Measurements from ENCODE around the gene PFDN1.

PFDN1 gene

DNA sequence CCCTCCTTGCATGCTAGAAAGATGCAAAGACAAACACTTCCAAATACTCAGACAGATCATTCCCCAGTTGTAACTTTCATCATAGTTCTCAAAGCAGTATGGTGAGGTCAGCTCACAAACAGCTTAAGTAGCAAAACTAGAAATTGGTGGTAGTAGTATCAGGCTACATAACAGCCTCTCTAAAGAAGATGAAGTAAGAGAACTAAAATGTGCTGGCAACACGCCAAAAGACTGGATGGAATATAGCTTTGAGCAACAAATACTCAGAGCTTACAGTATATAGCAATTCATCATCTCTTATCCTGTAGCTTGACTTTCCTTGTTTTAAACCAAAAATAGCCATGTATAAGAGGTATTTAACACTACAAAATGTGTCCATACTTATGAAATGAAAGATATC is 7.5 kb downstream of the PFDN1 start:
- no peak for DNase-seq

DNA sequence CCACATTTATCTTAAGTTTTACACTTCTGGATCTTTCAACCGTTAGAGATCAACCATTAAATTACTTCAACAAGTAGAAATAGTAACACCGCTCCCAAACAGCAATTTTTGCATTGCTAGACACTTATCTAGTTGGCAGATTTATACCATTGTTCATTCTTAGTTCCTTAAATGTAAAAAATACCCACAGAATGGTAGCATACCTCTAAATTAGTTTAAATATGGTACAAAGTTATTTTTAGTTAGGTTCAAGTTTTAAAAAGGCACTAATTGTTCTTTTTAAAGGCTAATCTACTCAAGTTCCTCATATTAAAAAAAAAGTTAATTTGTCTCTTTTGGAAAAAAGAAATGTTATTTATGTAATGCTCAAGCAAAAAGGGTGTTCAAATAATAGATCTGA is 8.1 kb downstream of the PFDN1 start:
- DNase-seq, result no peak

DNA sequence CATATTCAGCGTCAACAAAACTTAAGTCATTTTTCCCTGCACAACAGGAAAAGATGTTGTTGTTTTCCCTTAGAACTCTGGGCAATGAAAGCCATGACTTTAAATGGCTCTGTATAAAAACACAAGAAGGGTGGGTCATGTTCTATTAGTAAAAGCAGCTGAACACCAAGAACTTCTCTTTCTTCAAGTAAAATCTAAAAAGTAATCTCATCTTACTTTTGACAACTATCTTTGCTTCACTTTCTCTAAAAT is 9.1 kb downstream of the PFDN1 start:
- no peak for DNase-seq

DNA sequence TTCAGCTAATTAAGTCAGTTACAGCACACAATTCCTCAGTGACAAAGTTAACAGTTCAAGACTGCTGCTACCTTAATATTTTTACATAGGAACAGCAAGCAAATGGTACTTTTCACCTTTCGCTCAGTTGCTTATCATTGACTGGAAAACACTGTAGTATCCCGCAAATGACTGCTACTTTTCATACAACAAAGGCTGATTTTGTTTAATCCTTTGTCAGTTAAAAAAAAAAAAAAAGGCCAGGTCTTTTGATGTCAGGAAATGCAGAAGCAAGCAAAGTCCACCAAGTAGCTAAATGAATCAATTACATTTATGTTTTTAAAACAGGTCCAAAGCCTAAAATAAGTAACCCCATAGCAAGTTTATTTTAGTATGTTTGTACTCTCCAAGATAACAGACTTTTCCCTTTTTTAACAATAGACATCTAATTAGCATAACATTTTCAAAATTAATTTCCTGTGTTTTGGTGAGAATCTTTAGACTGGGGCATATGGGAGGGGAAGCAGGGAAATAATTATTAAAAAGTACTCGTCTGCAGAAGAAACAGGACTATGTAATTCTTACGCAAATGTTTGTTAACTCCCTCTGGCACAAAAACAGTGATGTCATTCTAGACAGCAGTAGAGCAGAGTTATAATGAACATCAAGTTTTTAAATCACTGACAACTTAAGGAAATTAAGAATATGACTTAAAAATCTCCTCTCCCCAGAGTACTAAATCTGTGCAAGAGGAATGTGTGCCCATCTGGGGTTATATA is 9.6 kb downstream of the PFDN1 start:
- no peak for DNase-seq

DNA sequence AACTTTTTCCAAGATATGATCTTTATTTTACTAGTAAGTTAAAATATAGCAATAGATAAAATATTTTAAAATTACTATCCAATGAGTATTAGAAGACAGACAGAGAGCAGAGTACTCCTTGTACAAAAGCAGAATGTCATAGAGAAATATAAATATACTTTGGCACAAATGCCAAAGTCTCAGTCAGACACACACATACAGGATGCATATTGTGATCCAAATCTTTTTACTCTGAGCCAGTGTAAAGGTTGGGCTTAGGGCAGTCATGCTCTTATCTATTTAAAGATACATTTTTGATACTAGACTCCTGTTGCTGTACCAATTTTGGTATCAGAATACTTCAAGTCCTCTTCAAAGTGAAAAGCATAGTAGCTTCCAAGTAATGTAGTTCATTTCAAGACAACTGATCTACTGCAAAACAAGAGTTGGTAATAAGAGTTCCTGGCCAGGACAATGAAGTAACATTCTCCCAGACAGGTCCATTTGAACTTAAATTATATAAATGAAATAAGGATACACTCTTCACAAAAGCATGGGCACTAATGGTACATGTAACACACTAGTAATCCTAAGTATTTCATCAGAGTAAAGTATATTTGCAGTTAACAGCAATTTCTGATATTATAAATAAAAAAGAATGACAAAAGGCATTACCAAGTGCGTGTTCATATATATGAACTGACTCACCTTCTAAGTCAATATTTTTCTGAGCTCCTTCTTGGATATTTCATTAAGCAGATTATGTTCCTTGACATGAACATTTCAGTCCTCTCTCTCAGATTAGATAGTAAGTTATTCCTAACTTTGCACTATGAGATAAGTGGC is 10.5 kb downstream of the PFDN1 start:
- no peak for DNase-seq

DNA sequence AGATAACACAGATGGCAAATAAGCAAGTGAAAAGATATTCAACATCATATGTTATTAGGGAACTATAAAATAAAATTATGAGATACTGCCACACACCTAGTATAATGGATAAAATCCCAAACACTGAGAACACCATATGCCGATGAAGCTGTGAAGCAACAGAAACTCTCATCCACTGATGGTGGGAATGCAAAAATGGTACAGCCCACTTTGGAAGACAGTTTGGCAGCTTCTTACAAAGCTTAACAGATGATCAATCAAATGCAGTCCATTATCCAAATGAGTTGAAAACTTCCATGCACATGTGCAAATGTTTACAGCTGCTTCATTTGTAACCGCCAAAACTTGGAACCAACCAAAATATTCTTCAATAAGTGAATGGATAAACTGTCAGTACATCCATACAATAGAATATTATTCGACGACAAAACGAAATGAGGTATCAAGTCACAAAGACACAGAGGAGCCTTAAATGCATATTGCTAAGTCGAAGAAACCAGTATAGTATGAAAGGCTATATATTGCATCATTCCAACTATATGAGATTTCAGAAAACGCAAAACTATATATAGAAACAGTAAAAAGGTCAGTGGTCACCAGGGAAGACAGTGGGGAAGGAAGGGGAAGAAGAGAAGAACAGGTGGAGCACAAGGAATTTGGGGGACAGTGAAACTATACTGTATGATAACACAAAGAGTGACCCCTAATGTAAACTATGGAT is 14.9 kb downstream of the PFDN1 start:
- DNase-seq, result no peak

DNA sequence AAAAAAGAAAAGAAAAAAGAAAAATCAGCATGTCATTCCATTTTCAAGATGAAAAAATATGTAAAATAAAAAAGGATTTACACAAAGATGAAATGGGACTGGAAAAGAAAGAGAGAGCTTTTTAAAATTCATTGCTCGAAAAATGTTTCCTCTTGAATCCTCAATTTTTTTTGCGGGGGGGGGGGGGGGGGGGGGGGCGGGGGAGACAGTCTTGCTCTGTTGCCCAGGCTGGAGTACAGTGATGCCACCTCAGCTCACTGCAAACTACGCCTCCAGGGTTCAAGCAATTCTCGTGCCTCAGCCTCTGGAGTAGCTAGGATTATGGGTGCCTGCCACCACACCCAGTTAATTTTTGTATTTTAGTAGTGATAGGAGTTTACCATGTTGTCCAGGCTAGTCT is 16.5 kb downstream of the PFDN1 start:
- no peak for DNase-seq

DNA sequence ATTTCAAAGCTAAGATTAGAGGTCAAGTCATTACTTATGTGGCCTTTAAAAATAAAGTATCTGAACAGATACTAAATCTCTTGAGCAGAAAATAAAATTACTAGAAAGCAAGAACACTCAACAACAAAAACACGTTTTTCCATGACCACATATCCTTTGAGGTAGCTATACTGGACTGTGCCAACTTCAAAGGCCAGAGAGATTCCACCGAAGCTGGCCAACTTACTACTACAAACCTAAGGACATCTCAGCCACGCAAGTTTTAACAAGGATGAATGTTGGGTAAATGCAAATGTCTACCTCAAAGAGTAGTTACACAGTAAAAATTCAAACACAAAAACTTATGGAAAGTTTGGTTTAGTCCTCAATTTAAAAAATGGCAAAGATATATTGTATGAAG is 18.9 kb downstream of the PFDN1 start:
- no peak for DNase-seq

DNA sequence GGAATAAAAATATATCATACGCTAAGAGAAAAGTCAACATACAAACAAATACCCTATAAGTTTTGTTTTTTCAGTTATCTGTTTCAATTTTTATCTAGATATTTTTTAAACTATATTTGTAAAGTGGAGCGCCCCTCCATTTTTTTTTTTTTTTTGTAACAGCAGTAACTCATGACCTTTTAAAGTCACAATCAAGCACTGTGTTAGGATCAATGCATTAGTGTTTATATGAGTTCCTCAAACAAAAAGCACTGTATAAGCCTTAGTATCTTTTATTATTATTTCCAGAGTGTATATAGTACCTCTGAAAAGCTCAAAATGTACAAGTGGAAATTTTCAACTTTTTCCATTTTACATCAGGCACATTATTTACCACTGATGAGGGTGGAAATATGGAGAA is 20.6 kb downstream of the PFDN1 start:
- DNase-seq, result no peak

DNA sequence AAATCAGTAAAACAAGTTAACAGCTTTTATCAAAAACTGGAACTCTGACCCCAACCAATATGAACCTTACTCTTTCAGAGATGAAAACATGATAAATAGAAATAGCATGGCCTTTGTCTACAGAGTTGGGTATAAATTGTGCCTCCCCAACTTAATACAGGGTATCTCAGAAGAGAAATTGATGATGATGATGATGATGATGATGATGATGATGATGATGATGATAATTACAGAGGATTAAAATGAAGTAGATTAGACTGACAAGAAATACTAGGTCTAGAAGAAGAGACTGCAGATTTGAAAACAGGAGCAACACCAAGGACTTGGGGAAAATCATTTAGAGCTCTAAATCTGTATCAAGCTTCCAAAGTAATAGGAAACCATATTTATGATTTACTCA is 27.1 kb downstream of the PFDN1 start:
- no peak for DNase-seq

DNA sequence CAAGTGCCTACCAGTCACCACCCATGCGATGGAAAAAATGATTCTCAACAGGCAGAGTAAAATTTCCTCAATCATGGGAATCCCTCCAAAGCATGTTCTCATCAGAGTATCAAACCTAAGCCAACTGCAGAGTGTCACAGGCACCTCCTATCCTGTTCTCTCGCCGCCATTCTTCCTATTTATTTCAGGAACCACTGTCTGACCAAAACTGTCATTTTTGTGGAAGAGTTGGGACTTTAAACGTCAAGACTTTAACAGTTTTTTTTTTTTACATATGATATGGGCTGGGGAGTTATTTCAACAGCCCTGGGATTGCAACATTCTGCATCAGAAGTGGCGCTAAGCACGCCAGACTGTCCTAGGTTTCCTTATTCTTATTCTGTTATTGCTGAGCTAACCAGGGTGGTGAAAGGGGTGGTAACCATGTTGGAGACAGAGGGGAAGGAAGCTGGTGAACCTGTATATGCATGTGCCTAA is 29.5 kb downstream of the PFDN1 start:
- no peak for DNase-seq

DNA sequence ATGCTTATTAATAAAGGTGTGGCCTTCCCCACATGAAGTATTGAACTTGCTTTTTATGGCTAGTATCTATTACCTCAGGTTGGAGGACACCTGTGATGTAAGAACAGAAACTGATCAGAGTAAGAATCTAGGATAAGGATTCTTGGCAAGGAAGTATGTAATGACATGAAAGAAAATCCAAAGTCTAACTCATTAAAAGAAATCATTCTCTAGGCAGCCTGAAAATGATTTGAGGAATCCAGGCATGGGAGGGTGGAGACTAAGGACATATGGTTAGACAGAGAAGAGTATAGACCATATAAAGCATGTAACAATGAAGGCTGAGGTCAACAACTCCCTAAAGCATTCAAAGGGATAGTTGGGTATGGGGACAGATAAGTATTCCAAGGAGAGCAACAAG is 32.9 kb downstream of the PFDN1 start:
- no peak for DNase-seq

DNA sequence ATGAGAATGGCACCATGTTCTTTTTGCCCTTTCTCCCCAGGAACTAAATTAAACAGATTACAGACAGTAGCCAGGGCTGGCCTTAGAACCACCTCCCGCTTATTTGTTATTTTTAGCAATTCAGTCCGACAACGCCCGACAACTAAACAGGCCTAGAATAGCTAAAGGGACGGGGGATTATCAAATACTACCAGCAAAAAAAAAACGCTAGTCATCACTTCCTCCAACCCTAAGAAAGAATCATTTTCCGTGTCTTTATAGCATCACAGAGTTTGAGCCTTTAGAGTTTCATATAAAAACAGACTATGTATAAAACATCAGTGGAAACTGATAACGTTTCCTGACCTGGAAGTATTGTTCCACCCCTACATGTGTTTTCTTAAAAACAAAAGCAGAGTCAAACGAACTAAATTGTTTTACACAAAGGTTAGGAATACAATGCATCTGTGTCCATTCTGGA is 35.3 kb downstream of the PFDN1 start:
- no peak for DNase-seq

DNA sequence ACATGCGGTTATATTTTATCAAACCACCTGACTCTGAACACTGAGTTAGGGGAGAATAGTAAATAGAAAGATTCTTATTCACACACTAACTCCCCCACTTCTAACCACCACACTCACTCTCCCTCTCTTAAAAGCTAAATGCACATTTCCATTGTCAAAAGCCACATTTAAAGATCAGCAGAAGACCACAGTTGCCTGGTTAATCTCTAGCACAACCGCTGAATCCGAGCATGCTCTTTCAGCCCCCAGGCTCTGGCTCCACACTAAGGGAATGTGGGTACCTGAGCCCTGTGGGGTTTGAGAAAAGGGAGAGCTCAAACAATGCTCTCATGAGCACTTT is 35.7 kb downstream of the PFDN1 start:
- no peak for DNase-seq

DNA sequence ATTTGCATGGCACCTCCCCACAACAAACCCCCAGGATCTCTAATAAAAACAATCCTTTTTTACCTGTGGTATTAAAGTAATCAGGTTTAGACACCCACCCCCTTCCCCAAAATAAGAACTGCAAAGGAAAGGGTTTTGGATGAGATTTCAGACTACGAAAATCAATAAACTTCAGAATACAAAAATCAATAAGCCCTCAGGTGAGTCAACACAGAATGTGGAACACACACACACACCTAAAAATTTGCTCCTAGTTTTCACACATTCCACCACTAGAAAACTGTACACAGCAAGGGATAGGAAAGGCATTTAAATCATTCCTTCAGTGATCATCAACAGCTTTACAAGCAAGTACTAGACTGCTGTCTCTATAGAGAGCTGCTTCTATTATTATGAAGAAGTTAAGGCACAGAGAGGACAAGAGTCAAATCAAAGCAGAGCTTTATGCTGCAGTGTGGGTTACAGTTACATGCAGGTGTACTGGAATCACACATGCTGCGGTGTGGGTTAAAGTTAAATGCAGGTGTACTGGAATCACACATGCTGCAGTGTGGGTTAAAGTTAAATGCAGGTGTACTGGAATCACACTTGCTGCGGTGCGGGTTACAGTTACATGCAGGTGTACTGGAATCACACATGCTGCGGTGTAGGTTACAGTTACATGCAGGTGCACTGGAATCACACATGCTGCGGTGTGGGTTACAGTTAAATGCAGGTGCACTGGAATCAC is 36.3 kb downstream of the PFDN1 start:
- no peak for DNase-seq

DNA sequence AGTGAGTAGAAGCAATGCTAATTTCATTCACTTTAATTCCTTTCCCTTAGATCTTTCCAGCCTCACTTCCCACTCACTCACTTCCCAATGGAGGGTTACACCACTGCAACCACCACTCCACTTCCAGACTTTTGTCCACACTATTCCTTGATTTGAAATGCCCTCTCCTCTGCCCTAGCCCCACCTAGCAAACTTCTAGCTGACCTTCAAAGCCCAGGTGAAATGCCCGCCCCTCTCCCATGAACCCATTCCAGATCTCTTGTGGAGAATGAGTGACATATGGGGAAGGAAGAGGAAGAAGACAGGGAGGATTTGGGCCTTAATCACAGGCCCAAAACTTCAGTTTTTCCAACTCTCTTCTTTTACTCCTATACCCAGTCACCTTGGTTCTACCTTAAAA is 37.1 kb downstream of the PFDN1 start:
- no peak for DNase-seq

DNA sequence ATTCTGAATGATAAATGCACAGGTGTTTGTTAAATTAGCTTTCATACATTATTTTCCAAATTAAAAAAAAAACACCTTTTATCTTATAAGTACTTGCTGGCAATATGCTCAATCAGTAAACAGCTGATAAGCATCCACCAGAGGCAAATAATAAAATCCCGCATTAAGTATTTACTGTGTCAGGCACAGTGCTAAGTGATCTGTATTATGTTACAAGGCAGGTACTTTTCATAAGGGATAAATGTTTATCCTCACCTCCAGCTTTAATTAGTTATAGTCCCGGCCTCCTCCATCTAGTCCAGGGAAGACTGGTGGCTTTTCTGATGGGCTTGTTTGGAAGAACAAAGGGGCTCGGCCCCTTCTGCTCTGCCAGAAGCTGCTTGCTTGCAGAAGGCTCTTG is 40.1 kb downstream of the PFDN1 start:
- DNase-seq, result no peak

DNA sequence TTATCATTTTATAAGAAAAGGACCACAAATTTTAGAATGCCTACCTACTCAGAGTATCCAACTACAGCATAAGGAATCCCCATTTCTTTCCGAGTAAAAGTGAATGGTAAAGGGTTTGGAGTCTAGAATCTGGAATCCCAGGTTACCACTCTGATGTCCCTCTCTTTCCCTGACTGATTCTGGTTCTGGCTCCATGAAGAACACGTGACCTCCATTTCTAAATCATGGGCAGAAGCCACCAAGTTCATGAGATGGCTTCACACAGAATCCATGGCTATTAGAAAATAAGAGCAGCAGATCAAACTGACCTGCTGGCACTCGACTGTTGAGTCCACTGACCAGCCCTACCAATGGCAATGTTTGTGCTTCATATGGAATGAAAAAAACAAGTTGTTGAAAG is 40.7 kb downstream of the PFDN1 start:
- DNase-seq, result no peak

DNA sequence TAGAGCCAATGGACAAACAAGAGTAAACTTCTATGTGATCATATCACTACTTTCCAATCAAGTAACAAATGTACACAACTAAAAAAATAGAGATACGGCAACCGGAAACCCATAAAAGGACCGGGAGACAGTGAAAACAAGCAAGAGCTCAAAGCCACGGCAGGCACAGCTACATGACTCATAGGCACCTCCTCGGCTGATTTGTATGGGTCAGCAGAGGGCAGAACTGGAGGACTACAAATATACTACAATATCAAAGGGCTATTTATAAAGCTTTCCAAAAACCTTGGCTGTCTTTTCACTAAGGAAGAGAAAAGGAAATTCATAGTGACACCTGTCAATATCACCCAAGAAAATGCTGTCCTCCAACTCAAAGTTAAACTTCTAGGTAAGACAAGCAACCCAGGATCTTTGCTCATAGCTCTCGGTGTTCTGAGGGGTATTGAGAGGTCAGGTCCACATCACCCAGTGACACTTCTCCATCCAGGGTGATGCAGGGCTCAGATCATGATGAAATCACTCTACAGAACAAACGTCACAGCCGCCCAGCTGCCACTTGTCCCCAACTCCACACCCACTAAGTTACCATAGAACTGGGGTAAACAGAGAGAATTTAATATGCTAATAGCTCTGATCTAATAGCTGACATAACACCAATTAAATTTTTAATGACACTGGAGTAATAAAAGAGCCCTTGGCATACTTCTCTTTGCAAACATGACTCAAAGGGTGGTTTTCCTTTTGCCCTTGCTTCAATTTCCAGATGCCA is 41.3 kb downstream of the PFDN1 start:
- no peak for DNase-seq

DNA sequence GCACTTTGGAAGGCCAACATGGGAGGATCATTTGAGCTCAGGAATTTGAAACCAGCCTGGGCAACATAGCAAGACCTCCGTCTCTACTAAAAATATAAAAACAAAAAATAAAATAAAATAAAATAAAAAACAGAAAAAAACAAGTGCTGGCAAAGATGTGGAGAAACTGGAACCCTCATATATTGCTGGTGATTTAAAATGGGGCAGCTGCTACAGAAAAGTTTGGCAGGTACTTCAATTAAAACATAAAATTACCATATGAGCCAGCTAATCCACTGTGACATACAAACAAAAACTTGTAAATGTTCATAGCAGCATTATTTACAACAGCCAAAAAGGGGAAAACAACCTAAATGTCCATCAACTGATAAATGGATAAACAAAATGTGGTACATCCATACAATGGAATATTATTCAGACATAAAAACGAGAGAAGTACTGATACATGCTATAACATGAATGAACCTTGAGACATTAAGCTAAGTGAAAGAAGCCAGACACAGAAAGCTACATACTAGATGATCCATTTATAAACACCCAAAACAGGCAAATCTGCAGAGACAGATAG is 42.7 kb downstream of the PFDN1 start:
- DNase-seq, result no peak

DNA sequence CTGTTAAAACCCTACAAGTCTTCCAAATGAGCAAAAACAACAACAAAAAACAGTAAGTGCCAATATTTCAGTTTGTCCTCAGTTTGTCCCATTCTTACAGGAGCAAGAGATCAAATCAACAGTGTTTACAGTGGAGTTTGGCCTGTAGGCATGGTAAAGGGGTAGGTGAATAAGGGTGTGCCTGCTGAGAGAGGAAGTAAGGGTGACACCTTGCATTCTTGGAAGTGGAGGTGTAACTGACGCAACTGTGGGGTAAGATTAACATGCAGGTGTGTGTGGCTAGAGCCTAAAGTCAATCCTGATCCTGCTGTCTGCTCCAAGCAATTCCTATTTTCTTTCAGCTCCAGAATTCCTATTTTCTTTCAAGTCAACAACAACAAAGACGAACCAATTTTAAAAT is 43.4 kb downstream of the PFDN1 start:
- no peak for DNase-seq

DNA sequence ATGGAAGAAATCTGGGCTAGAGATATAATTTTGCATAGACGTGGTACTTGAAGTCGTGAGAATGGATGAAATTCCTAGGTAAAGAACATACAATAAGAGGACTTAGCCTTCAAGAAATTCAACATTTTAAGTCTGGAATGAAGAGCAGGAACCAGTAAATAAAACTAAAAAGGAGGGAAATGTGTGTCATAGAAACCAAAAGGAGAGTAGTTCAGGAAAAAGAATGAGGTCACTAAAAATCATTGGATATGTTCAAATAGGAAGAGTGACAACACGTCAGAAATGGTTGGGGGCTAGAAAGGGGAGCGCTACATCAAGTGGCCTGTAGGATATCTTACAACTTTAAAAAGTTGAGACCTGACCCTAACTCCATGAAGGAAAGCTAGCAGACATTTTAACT is 44.0 kb downstream of the PFDN1 start:
- no peak for DNase-seq

Data from activated naive CD4-positive, alpha-beta T cell treated with anti-CD3 and anti-CD28 coated beads, Interleukin-2, amount 50 U/mL, for 16 hours (primary cell).